Loucy (cell line): ENCODE results near the gene CCDC126.

Source experiments
- H2AFZ ChIP-seq: fragments of 200-600 bp; sonication (generic); 2 replicates; pipeline ENCODE4 v1.6.0; 2016; ENCODE audit warnings: antibody characterized with exemption, mild to moderate bottlenecking, low read length, moderate library complexity
- H3F3A ChIP-seq: fragments of 200-600 bp; 2 replicates; pipeline ENCODE4 v1.6.0; 2016; ENCODE audit warnings: antibody characterized with exemption, low read depth, mild to moderate bottlenecking
- H3K27me3 ChIP-seq: fragments of 200-600 bp; sonication (generic); 2 replicates; pipeline ENCODE4 v1.6.1; 2014; ENCODE audit warnings: low read length, mild to moderate bottlenecking; ENCODE audit not compliant: insufficient read depth, poor library complexity, severe bottlenecking
- H3K36me3 ChIP-seq: fragments of 200-600 bp; sonication (generic); 2 replicates; pipeline ENCODE4 v1.6.1; 2016; ENCODE audit warnings: low read length; ENCODE audit not compliant: insufficient read depth
- H3K4me1 ChIP-seq: fragments of 200-600 bp; sonication (generic); 2 replicates; pipeline ENCODE4 v1.5.1; 2014; ENCODE audit warnings: low read length, mild to moderate bottlenecking; ENCODE audit not compliant: insufficient read depth, poor library complexity, severe bottlenecking
- H3K4me2 ChIP-seq: fragments of 200-600 bp; sonication (generic); 2 replicates; pipeline ENCODE4 v1.6.0; 2014; ENCODE audit warnings: antibody characterized with exemption, low read length, low read depth, mild to moderate bottlenecking; ENCODE audit not compliant: poor library complexity, severe bottlenecking
- H3K4me3 ChIP-seq: fragments of 200-600 bp; sonication (generic); 2 replicates; pipeline ENCODE4 v1.5.1; 2014; ENCODE audit warnings: low read length, mild to moderate bottlenecking, mixed read lengths; ENCODE audit not compliant: poor library complexity, severe bottlenecking
- H3K79me2 ChIP-seq: fragments of 200-600 bp; sonication (generic); 2 replicates; pipeline ENCODE4 v1.6.1; 2014; ENCODE audit warnings: low read length; ENCODE audit not compliant: insufficient read depth
- H3K9ac ChIP-seq: fragments of 200-600 bp; sonication (generic); 2 replicates; pipeline ENCODE4 v1.6.0; 2014; ENCODE audit warnings: mild to moderate bottlenecking, low read depth, low read length, moderate library complexity; ENCODE audit not compliant: poor library complexity, severe bottlenecking
- H3K9me2 ChIP-seq: fragments of 200-600 bp; sonication (generic); replicated peaks from 2 replicates; pipeline ENCODE4 v1.6.1; 2016; ENCODE audit warnings: low read depth, low read length, mixed read lengths
- H3K9me3 ChIP-seq: fragments of 200-600 bp; sonication (generic); 2 replicates; pipeline ENCODE4 v1.6.1; 2014; ENCODE audit warnings: mild to moderate bottlenecking, antibody characterized with exemption, low read length, low read depth; ENCODE audit not compliant: insufficient read depth
- H4K20me1 ChIP-seq: fragments of 200-600 bp; sonication (generic); 2 replicates; pipeline ENCODE4 v1.6.0; 2014; ENCODE audit warnings: antibody characterized with exemption, low read length, mild to moderate bottlenecking; ENCODE audit not compliant: insufficient read depth, poor library complexity, severe bottlenecking
- CTCF ChIP-seq: fragments of 200-600 bp; sonication (generic); conservative IDR thresholded peaks from 2 replicates; pipeline ENCODE4 v1.5.1; 2014; ENCODE audit warnings: mild to moderate bottlenecking, antibody characterized with exemption, low read length
- EZH2phosphoT487 ChIP-seq: fragments of 200-600 bp; IDR thresholded peaks from 2 replicates; pipeline ENCODE4 v1.6.1; 2018; ENCODE audit warnings: antibody characterized with exemption, mild to moderate bottlenecking, moderate library complexity, borderline replicate concordance

CCDC126 gene

GRCh38 chr7:23590529-23590928 lies 6.7 kb upstream of the CCDC126 start:
- Histone ChIP-seq H3K9ac (no peak overlapping the region), H3K4me1 (peaks cover 6% of the 10 kb centered on the region), H3K4me2 (no peak overlapping the region), H3K9me2 (no peaks in the 10 kb centered on the region), H3K9me3 (no peaks in the 10 kb centered on the region), H3K4me3 (no peak overlapping the region), H3F3A (no peaks in the 10 kb centered on the region), H3K79me2 (no peaks in the 10 kb centered on the region), H2AFZ (no peak overlapping the region), H3K27me3 (no peaks in the 10 kb centered on the region), H3K36me3 (no peaks in the 10 kb centered on the region), H4K20me1 (no peaks in the 10 kb centered on the region)
- TF ChIP-seq EZH2phosphoT487: no peak
- no peak for TF ChIP-seq CTCF

GRCh38 chr7:23593706-23594105 lies 3.5 kb upstream of the CCDC126 start:
- Histone ChIP-seq H3K9me2 (no peaks in the 10 kb centered on the region), H3K9ac (no peak overlapping the region), H4K20me1 (no peaks in the 10 kb centered on the region), H2AFZ (no peak overlapping the region), H3K4me2 (no peak overlapping the region), H3K9me3 (no peaks in the 10 kb centered on the region), H3K4me3 (no peak overlapping the region), H3K36me3 (no peaks in the 10 kb centered on the region), H3F3A (no peaks in the 10 kb centered on the region), H3K79me2 (peaks cover 11% of the 10 kb centered on the region; the same call in 1 of the 2 replicates), H3K4me1 (peaks cover 19% of the 10 kb centered on the region), H3K27me3 (no peaks in the 10 kb centered on the region)
- TF ChIP-seq EZH2phosphoT487 (no peak), CTCF (no peak)

- Histone ChIP-seq H3K27me3 (no peaks in the 10 kb centered on the region), H3K9ac (no peak overlapping the region), H3K9me2 (no peaks in the 10 kb centered on the region), H3K4me2 (no peak overlapping the region), H3K79me2 (peaks cover 19% of the 10 kb centered on the region; the same call in 1 of the 2 replicates), H2AFZ (peak overlapping the region; percentile 24; the same call in 1 of the 2 replicates), H3F3A (no peaks in the 10 kb centered on the region), H3K9me3 (no peaks in the 10 kb centered on the region), H3K36me3 (no peaks in the 10 kb centered on the region), H3K4me3 (no peak overlapping the region), H4K20me1 (no peaks in the 10 kb centered on the region), H3K4me1 (peaks cover 28% of the 10 kb centered on the region)
- TF ChIP-seq EZH2phosphoT487: no peak
- no peak for TF ChIP-seq CTCF
Measured at GRCh38 chr7:23594879-23595604, 2.1 kb upstream of the CCDC126 start.
